Tibial artery (tissue), 4 donors: ENCODE data around the gene NPPC.

ENCODE experiments used
- DNase-seq, 2 donors: peaks; one replicate each; pipeline ENCODE4 v3.0.0-alpha.2; 2019
- H3K27ac ChIP-seq, 2 donors: fragments of 200-600 bp; sonication (generic) in 1 of 2; 1 replicate in 1 of 2; 2 replicates in 1 of 2; pipeline ENCODE4 v1.5.1; 2018 to 2019; ENCODE audit warnings: mild to moderate bottlenecking in 1 of 2
- H3K27me3 ChIP-seq, 2 donors: fragments of 200-600 bp; sonication (generic) in 1 of 2; one replicate each; pipeline versions ENCODE4 v1.5.1 to v1.6.0; 2016 to 2019
- H3K36me3 ChIP-seq, 3 donors: fragments of 200-600 bp; sonication (generic) in 2 of 3; one replicate each; pipeline ENCODE4 v1.5.1; 2016 to 2019; ENCODE audit warnings: mild to moderate bottlenecking in 2 of 3
- H3K4me1 ChIP-seq, 4 donors: fragments of 200-600 bp; sonication (generic) in 2 of 4; 1 replicate in 3 of 4; 2 replicates in 1 of 4; pipeline ENCODE4 v1.5.1; 2016 to 2019
- H3K4me3 ChIP-seq, 2 donors: fragments of 200-600 bp; sonication (generic) in 1 of 2; 1 replicate in 1 of 2; 2 replicates in 1 of 2; pipeline ENCODE4 v1.5.1; 2018 to 2019; ENCODE audit warnings: mild to moderate bottlenecking in 2 of 2
- H3K9me3 ChIP-seq, 3 donors: fragments of 200-600 bp; sonication (generic) in 1 of 3; one replicate each; pipeline ENCODE4 v1.5.1; 2016 to 2019
- intact Hi-C: fragments of 100-400 bp; cut with DNase I; formaldehyde crosslinking; loops from one replicate; pipeline ENCODE4 v1.15.0; 2023; ENCODE audit warnings: low total_unique reads
- TF ChIP-seq, protein P1 (sequence below), 2 experiments: fragments of 200-600 bp in 1 of 2; fragments of 450-650 bp in 1 of 2; IDR thresholded peaks; one replicate each; pipeline ENCODE4 v1.5.1; 2017 to 2019; ENCODE audit warnings: antibody characterized with exemption in 2 of 2, mild to moderate bottlenecking in 1 of 2, moderate library complexity in 1 of 2

Gene NPPC, protein sequence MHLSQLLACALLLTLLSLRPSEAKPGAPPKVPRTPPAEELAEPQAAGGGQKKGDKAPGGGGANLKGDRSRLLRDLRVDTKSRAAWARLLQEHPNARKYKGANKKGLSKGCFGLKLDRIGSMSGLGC

DNA sequence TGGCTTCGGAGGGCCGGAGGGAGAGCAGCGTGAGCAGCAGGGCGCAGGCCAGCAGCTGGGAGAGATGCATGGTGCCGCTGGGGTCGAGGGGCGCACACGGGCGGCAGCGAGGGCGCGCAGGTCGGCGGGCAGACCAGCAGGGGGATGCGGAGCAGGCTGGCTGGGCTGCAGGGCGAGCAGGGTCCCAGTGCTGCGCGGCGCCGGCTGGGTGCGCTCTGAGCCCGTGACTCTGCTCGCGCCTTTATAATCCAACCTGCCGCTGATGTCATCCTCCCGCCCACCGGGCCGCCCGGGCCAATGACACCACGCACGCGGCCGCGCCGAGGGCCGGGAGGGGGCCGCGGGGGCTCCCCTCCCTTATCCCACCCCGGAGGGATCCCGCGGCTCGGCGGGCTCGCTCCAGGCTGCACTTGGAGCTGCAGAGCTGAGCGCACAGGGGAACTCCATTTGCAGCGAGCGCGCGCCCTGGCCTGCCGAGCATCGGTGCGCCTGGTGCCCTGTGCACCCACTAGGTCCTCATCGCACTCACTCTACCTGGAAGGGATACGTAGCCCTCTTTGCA lies at the start of gene NPPC:
TSS of gene NPPC (minus strand) at position 217 of the 562 bp plus-strand sequence. CDS start at position 70, 147 bp downstream.
- Histone ChIP-seq H3K9me3 (no peaks in the 10 kb centered on the region), H3K27ac (no peak within 1 kb of the TSS), H3K4me3 (peak within 1 kb of the TSS; percentile 27 to 44), H3K27me3 (peaks cover 0 to 90% of the 10 kb centered on the region in 2 donors), H3K36me3 (no peaks in the 10 kb centered on the region), H3K4me1 (peaks cover 0 to 26% (median 21%) of the 10 kb centered on the region in 4 donors)
- intact Hi-C loops, result loop anchor here (5.0 kb wide), 2 partner anchors 211 to 516 kb away; no protein-coding TSS in a partner anchor
- TF ChIP-seq, protein P1, sequence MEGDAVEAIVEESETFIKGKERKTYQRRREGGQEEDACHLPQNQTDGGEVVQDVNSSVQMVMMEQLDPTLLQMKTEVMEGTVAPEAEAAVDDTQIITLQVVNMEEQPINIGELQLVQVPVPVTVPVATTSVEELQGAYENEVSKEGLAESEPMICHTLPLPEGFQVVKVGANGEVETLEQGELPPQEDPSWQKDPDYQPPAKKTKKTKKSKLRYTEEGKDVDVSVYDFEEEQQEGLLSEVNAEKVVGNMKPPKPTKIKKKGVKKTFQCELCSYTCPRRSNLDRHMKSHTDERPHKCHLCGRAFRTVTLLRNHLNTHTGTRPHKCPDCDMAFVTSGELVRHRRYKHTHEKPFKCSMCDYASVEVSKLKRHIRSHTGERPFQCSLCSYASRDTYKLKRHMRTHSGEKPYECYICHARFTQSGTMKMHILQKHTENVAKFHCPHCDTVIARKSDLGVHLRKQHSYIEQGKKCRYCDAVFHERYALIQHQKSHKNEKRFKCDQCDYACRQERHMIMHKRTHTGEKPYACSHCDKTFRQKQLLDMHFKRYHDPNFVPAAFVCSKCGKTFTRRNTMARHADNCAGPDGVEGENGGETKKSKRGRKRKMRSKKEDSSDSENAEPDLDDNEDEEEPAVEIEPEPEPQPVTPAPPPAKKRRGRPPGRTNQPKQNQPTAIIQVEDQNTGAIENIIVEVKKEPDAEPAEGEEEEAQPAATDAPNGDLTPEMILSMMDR (IDR thresholded peaks at IDR 0.05), result no peak
- DNase-seq, result peak; percentile 20 to 54

DNA sequence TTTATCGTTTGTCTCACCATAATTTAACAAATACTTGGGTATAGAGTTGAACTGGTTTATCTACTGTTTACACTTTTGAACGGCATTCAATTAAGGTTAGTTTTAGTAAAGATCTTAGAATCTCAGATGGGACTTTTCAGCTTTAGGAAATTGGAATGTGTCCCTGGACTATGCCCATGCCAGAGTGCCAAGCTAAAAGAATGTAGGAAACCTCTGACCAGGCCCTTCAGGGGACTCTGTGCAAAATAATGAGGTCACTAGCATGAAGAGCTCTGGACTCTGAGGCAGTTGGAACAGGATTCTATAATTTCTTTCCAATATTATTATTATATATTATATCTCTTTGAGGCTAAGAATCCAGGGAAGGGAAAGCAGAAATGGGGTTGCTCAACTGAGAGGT lies 48.8 kb upstream of the NPPC start:
- H3K27me3 ChIP-seq, result no peaks in the 10 kb centered on the region
- no peaks in the 10 kb centered on the region for H3K4me1 ChIP-seq
- no peak overlapping the region for H3K27ac ChIP-seq
- intact Hi-C loops, result no loop called here
- H3K36me3 ChIP-seq, result peaks cover 4 to 6% (median 6%) of the 10 kb centered on the region in 3 donors
- no peaks in the 10 kb centered on the region for H3K9me3 ChIP-seq
- H3K4me3 ChIP-seq, result no peak overlapping the region
- no peak for DNase-seq
- TF ChIP-seq, protein P1 (IDR thresholded peaks at IDR 0.05), result no peak

DNA sequence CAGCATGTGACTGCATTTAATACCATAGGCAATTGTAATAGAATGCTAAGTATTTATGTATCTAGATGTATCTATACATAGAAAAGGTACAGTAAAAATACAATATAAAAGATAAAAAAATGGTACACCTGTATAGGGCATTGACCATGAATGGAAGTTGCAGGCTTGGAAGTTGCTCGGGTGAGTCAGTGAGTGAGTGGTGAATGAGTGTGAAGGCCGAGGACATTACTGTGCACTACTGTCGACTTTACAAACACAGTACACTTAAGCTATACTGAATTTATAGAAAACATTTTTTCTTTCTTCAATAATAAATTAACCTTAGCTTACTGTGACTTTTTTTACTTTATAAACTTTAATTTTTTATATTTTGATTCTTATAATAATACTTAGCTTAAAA lies 44.3 kb upstream of the NPPC start:
- H3K4me1 ChIP-seq, result no peaks in the 10 kb centered on the region
- TF ChIP-seq, protein P1 (IDR thresholded peaks at IDR 0.05), result no peak
- peaks cover 3 to 6% (median 4%) of the 10 kb centered on the region in 3 donors for H3K36me3 ChIP-seq
- H3K4me3 ChIP-seq, result no peak overlapping the region
- no peak overlapping the region for H3K27ac ChIP-seq
- intact Hi-C loops, result no loop called here
- H3K27me3 ChIP-seq, result no peaks in the 10 kb centered on the region
- H3K9me3 ChIP-seq, result no peaks in the 10 kb centered on the region
- DNase-seq, result no peak

DNA sequence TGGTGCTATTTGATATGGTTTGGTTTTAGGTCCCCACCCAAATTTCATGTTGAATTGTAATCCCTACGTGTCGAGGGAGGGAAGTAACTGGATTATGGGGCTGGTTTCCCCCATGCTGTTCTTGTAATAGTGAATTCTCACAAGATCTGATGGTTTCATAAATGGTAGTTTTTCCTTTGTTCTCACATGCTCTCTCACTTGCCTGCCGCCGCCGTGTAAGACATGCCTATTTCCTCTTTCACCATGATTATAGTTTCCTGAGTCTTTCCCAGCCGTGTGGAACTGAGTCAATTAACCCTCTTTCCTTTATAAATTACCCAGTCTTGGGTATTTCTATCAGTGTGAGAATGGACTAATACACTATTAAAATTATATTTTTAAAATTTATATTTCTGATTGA lies 42.6 kb upstream of the NPPC start:
- intact Hi-C loops, result no loop called here
- no peaks in the 10 kb centered on the region for H3K9me3 ChIP-seq
- no peaks in the 10 kb centered on the region for H3K27me3 ChIP-seq
- TF ChIP-seq, protein P1 (IDR thresholded peaks at IDR 0.05), result no peak
- peaks cover 0 to 1% (median under 1%) of the 10 kb centered on the region in 4 donors for H3K4me1 ChIP-seq
- H3K27ac ChIP-seq, result no peak overlapping the region
- no peak overlapping the region for H3K4me3 ChIP-seq
- no peak for DNase-seq
- peaks cover 3 to 6% (median 4%) of the 10 kb centered on the region in 3 donors for H3K36me3 ChIP-seq

DNA sequence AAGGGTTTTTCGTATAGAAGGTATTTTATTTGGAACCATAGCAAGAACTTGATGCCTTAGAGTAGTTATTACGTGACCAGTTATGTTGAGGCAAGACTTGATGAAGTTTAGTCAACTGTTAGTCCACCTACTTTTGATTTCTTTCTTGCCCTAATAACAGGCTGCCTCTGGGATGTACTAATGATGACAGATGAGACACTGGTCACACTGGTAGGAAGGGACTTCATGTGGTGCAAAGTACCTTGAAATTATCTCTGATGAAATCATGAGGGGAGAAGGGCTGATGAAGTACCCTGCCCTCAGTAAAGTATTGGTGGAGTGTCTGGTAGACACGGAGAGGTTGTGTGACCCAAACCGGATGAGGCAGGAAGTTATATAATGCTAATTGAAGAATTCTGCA lies 40.7 kb upstream of the NPPC start:
- H3K36me3 ChIP-seq, result no peaks in the 10 kb centered on the region
- intact Hi-C loops, result no loop called here

More for the DNA sequence above, 40.7 kb upstream of the NPPC start:
- DNase-seq, result no peak
- no peak overlapping the region for H3K4me3 ChIP-seq
- TF ChIP-seq, protein P1 (IDR thresholded peaks at IDR 0.05), result no peak
- no peak overlapping the region for H3K27ac ChIP-seq
- no peaks in the 10 kb centered on the region for H3K9me3 ChIP-seq
- no peaks in the 10 kb centered on the region for H3K27me3 ChIP-seq
- peaks cover 0 to 19% (median 8%) of the 10 kb centered on the region in 4 donors for H3K4me1 ChIP-seq
